ENCODE data around the gene PLIN5.

Gene PLIN5

GRCh38 chr19:4502282-4503131, 32.5 kb downstream of the PLIN5 start:
- no peak for DNase-seq

DNA sequence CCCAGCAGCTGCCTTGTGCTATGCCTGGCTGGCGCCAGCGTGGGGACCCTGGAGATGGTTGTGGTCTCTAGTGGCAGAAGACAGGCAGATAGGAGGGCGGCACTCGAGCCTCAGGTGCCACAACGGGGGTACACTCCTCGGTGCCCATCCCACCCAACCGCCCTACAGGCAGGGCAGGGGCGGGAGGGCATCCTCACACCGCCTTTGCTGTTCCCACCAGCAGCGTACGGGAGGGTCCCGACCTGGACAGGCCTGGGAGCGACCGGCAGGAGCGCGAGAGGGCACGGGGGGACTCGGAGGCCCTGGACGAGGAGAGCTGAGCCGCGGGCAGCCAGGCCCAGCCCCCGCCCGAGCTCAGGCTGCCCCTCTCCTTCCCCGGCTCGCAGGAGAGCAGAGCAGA, 33.3 kb downstream of the PLIN5 start:
- peaks cover 4% of the 10 kb centered on the region for H3K36me3 Mint-ChIP-seq (ENCODE audit: low read depth)

More at GRCh38 chr19:4502282-4503131, 32.5 kb downstream of the PLIN5 start:
- no peak overlapping the region for H3K27ac Mint-ChIP-seq
- H3K9me3 Mint-ChIP-seq = no peaks in the 10 kb centered on the region
- H3K4me3 Mint-ChIP-seq = no peak overlapping the region
- peaks cover 4% of the 10 kb centered on the region for H3K36me3 Mint-ChIP-seq (ENCODE audit: low read depth)
- no peaks in the 10 kb centered on the region for H3K27me3 Mint-ChIP-seq
- ATAC-seq = no peak
- H3K4me1 Mint-ChIP-seq = peaks cover 19% of the 10 kb centered on the region

DNA sequence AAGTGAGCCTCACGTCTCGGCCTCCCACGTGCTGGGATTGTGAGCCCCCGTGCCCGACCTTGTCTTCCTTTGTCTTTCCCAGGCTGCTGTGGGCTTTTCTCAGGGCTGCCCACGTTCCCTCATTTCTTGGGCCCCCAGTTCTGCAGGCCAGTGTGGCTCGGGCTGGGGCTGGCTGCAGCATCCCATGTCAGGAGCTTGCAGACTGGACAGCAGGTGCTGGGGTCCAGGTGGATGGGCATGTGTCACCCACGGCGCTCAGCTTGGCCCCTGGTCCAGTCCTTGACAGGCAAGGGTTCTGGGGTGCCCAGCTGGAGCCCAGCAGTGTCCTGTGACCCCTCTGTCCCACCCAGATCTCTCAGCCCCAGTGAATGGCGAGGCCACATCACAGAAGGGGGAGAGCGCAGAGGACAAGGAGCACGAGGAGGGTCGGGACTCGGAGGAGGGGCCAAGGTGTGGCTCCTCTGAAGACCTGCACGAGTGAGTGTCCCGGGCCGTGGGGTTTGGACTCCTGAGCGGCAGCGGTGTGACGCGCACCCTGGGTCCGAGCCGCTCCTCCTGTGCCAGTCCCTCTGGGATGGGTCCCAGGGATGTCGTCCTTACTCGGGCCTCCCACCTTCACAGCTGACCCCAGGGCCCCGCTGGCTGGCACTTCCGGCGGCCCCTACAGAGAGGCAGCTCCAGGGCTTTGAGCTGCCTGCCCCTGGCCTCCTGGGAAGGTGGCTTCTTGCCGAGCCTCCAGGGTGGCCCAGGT, 34.0 kb downstream of the PLIN5 start:
- H3K27ac Mint-ChIP-seq = no peak overlapping the region
- H3K4me1 Mint-ChIP-seq = peaks cover 11% of the 10 kb centered on the region
- no peaks in the 10 kb centered on the region for H3K36me3 Mint-ChIP-seq (ENCODE audit: low read depth)
- H3K4me3 Mint-ChIP-seq = no peak overlapping the region
- ATAC-seq (no peak), DNase-seq (no peak)
- H3K27me3 Mint-ChIP-seq = no peaks in the 10 kb centered on the region
- no peaks in the 10 kb centered on the region for H3K9me3 Mint-ChIP-seq

More for the DNA sequence above, 33.3 kb downstream of the PLIN5 start:
- Mint-ChIP-seq H3K4me1 (peaks cover 18% of the 10 kb centered on the region), H3K27ac (no peak overlapping the region), H3K27me3 (no peaks in the 10 kb centered on the region), H3K9me3 (no peaks in the 10 kb centered on the region), H3K4me3 (no peak overlapping the region)
- DNase-seq (no peak), ATAC-seq (no peak)

GRCh38 chr19:4499855-4500254, 35.2 kb downstream of the PLIN5 start:
- DNase-seq (no peak), ATAC-seq (no peak)
- H3K27ac Mint-ChIP-seq = no peak overlapping the region
- no peaks in the 10 kb centered on the region for H3K36me3 Mint-ChIP-seq (ENCODE audit: low read depth)
- no peak overlapping the region for H3K4me3 Mint-ChIP-seq
- no peaks in the 10 kb centered on the region for H3K9me3 Mint-ChIP-seq
- H3K27me3 Mint-ChIP-seq = no peaks in the 10 kb centered on the region
- peaks cover 2% of the 10 kb centered on the region for H3K4me1 Mint-ChIP-seq

DNA sequence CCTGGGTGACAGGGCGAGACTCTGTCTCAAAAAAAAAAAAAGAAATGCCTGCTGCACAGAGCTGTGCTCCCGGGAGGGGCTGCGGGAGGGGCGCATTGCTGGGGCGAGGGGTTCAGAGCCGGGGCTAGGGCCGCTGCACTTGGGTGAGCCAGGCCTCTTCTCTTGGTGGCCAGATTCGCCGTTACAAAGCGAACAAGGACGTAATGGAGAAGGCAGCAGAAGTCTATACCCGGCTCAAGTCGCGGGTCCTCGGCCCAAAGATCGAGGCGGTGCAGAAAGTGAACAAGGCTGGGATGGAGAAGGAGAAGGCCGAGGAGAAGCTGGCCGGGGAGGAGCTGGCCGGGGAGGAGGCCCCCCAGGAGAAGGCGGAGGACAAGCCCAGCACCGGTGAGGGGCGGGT, 35.7 kb downstream of the PLIN5 start:
- Mint-ChIP-seq H3K9me3 (no peaks in the 10 kb centered on the region), H3K36me3 (ENCODE audit: low read depth) (no peaks in the 10 kb centered on the region), H3K4me3 (no peak overlapping the region), H3K4me1 (no peaks in the 10 kb centered on the region), H3K27ac (no peak overlapping the region), H3K27me3 (no peaks in the 10 kb centered on the region)
- ATAC-seq (no peak), DNase-seq (no peak)

- no peak for DNase-seq
- no peaks in the 10 kb centered on the region for H3K4me1 Mint-ChIP-seq
- no peak for ATAC-seq
- H3K27me3 Mint-ChIP-seq = no peaks in the 10 kb centered on the region
- H3K4me3 Mint-ChIP-seq = no peak overlapping the region
- H3K27ac Mint-ChIP-seq = no peak overlapping the region
- no peaks in the 10 kb centered on the region for H3K36me3 Mint-ChIP-seq (ENCODE audit: low read depth)
- no peaks in the 10 kb centered on the region for H3K9me3 Mint-ChIP-seq
Measured at GRCh38 chr19:4498694-4499093, 36.3 kb downstream of the PLIN5 start.

- no peaks in the 10 kb centered on the region for H3K4me1 Mint-ChIP-seq
- no peaks in the 10 kb centered on the region for H3K9me3 Mint-ChIP-seq
- ATAC-seq (no peak), DNase-seq (no peak)
- H3K36me3 Mint-ChIP-seq (ENCODE audit: low read depth) = no peaks in the 10 kb centered on the region
- no peak overlapping the region for H3K4me3 Mint-ChIP-seq
- no peaks in the 10 kb centered on the region for H3K27me3 Mint-ChIP-seq
- no peak overlapping the region for H3K27ac Mint-ChIP-seq
Measured at GRCh38 chr19:4497770-4498389, 37.1 kb downstream of the PLIN5 start.

- no peak overlapping the region for H3K27ac Mint-ChIP-seq
- no peak for DNase-seq
- no peaks in the 10 kb centered on the region for H3K36me3 Mint-ChIP-seq (ENCODE audit: low read depth)
- H3K4me1 Mint-ChIP-seq = no peaks in the 10 kb centered on the region
- no peaks in the 10 kb centered on the region for H3K9me3 Mint-ChIP-seq
- no peak for ATAC-seq
- H3K27me3 Mint-ChIP-seq = no peaks in the 10 kb centered on the region
- no peak overlapping the region for H3K4me3 Mint-ChIP-seq
Measured at GRCh38 chr19:4496304-4496703, 38.7 kb downstream of the PLIN5 start.

DNA sequence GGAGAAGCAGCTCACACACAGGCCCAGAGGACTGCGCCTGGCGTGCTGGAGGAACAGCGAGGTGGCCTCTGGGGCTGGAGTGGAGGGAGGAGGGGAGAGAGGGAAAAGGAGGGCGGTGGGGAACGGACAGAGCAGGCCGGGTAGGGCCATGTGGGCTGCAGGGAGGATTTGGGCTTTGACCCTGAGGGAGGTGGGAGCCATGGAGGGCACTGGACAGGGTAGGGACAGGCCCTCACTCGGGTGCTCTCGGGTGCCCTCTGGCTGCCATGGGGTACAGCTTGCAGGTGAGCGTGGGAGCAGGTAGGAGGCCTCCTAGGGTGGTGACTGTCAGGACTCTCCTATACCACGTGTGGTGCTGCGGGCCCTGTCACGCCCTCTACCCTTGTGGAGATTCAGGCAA, 39.6 kb downstream of the PLIN5 start:
- Mint-ChIP-seq H3K4me3 (no peak overlapping the region), H3K4me1 (no peaks in the 10 kb centered on the region), H3K27ac (no peak overlapping the region), H3K9me3 (no peaks in the 10 kb centered on the region), H3K36me3 (ENCODE audit: low read depth) (peaks cover 1% of the 10 kb centered on the region), H3K27me3 (no peaks in the 10 kb centered on the region)
- ATAC-seq = peak; percentile 25
- DNase-seq = no peak

DNA sequence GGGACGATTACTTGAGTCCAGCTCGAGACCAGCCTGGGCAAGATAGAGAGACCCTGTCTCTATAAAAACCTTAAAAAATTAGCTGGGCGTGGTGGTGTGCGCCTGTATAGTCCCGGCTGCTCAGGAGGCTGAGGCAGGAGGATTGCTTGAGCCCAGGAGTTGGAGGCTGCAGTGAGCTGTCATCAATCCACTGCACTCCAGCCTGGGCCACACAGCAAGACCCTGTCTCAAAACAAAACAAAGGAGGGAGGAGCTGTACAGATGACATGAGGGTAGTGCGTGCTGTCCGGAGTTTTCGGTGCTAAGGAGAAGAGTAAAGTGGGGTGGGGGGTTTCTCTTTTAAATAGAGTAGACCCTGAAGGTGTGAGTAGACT, 40.3 kb downstream of the PLIN5 start:
- H3K27me3 Mint-ChIP-seq = no peaks in the 10 kb centered on the region
- peaks cover 6% of the 10 kb centered on the region for H3K36me3 Mint-ChIP-seq (ENCODE audit: low read depth)
- no peaks in the 10 kb centered on the region for H3K4me1 Mint-ChIP-seq
- no peaks in the 10 kb centered on the region for H3K9me3 Mint-ChIP-seq
- no peak overlapping the region for H3K27ac Mint-ChIP-seq
- DNase-seq (no peak), ATAC-seq (no peak)
- no peak overlapping the region for H3K4me3 Mint-ChIP-seq

- Mint-ChIP-seq H3K27ac (no peak overlapping the region), H3K27me3 (no peaks in the 10 kb centered on the region), H3K36me3 (ENCODE audit: low read depth) (peaks cover 6% of the 10 kb centered on the region), H3K4me3 (no peak overlapping the region), H3K4me1 (no peaks in the 10 kb centered on the region), H3K9me3 (no peaks in the 10 kb centered on the region)
- DNase-seq = no peak
- no peak for ATAC-seq
Measured at GRCh38 chr19:4493929-4494690, 40.9 kb downstream of the PLIN5 start.

DNA sequence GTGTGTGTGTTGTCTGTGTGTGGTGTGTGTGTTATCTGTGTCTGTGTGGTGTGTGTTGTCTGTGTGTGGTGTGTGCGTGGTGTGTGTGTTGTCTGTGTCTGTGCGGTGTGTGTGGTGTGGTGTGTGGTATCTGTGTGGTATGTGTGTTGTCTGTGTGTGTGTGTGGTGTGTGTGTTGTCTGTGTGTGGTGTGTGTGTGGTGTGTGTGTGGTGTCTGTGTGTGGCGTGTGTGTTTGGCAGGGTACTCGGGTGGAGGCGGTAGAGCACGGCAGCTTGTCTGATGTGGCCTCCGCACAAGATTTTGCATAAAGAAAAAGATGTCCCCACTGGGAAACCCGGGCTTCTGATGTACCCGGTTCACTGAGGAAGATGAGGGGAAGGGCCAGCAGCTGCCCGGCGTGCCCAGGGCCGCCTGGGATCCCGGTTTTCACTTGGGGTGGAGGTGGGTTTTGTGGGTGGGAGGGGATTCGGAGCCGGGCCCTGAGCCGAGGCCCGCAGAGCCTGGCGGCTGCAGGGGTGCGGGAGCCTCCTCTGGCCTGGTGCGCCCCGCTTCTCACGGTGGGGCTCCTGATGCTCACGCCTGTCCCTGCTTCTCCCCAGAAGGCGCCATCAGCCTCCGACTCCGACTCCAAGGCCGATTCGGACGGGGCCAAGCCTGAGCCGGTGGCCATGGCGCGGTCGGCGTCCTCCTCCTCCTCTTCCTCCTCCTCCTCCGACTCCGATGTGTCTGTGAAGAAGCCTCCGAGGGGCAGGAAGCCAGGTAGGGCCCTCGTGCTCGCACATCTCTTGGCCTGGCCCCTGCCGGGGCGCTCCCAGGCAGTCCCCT, 41.7 kb downstream of the PLIN5 start:
- Mint-ChIP-seq H3K36me3 (ENCODE audit: low read depth) (peaks cover 6% of the 10 kb centered on the region), H3K9me3 (no peaks in the 10 kb centered on the region), H3K4me1 (no peaks in the 10 kb centered on the region), H3K27ac (no peak overlapping the region), H3K27me3 (no peaks in the 10 kb centered on the region), H3K4me3 (no peak overlapping the region)
- no peak for DNase-seq
- ATAC-seq = no peak

DNA sequence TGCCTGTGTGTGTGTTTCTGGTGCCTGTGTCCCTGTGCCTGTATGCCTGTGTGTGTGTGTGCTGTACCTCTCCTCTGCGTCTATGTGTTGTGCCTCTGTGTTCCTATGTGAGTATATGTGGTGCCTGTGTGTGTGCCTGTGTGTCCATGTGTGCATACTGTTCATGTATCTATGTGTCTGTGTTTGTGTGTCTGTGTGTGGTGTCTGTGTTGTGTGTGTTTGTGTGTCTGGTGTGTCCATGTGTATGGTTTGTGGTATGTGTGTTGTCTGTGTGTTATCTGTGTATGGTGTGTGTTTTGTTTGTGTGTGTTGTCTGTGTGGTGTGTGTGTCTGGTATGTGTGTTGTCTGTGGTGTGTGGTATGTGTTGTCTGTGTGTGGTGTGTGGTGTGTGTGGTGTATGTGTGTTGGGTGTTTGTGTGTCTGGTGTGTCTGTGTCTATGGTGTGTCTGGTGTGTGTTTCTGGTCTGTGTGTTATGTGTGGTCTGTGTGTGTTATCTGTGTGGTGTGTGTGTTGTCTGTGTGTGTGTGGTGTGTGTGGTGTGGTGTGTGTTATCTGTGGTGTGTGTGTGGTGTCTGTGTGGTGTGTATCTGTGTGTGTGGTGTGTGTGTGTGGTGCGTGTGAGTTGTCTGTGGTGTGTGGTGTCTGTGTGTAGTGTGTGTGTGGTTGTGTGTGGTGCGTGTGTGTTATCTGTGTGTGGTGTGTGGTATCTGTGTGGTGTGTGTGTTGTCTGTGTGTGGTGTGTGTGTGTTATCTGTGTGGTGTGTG, 42.5 kb downstream of the PLIN5 start:
- DNase-seq = no peak
- no peak for ATAC-seq
- no peak overlapping the region for H3K27ac Mint-ChIP-seq
- no peaks in the 10 kb centered on the region for H3K4me1 Mint-ChIP-seq
- H3K4me3 Mint-ChIP-seq = no peak overlapping the region
- H3K27me3 Mint-ChIP-seq = no peaks in the 10 kb centered on the region
- H3K36me3 Mint-ChIP-seq (ENCODE audit: low read depth) = peaks cover 6% of the 10 kb centered on the region
- no peaks in the 10 kb centered on the region for H3K9me3 Mint-ChIP-seq

All from activated naive CD8-positive, alpha-beta T cell treated with anti-CD3 and anti-CD28 coated beads, Interleukin-2, amount 50 U/mL, for 24 hours (primary cell).